ENCODE data around the gene TSPAN18. TPM values are rescaled to one million over a fixed set of nuclear protein-coding genes. Genes with fewer than 3 reads are reported as not detected.

Gene TSPAN18
- total RNA-seq, 2 experiments from 2014 or later = not detected

DNA sequence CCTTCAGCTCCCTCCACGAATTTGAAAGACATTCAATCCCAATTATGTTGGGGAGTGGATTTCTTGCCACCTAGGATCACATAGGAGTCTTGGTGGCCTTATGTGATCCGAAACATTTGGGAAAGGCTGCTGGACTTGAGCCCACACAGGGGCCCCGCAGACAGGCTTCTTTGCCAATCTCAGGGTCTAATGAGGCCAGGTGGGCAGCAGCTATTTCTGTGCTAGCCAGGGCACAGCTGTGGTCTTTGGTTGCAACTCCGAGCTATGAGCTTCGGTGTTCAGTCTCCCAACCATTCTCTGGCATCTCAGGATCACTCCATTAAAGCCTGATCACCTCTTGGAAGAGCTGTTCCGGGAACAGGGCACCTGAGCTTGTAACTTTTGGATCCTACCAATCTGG is 139.5 kb downstream of the TSPAN18 start:
- Histone ChIP-seq H3K4me3 (ENCODE audit: low read depth, low read length, poor library complexity, severe bottlenecking) (no peak overlapping the region), H3K79me2 (ENCODE audit: insufficient read depth, low read depth, low read length) (no peaks in the 10 kb centered on the region), H3K4me2 (ENCODE audit: low read length) (no peak overlapping the region), H4K20me1 (ENCODE audit: insufficient read depth, low read length) (no peaks in the 10 kb centered on the region), H3K36me3 (ENCODE audit: insufficient read depth, low read length) (no peaks in the 10 kb centered on the region), H3K27ac (ENCODE audit: low read depth, low read length, poor library complexity, severe bottlenecking) (no peak overlapping the region), H2AFZ (ENCODE audit: low read length) (no peak overlapping the region), H3K9me3 (ENCODE audit: low read length) (no peaks in the 10 kb centered on the region), H3K9me2 (ENCODE audit: insufficient read depth, low read length) (no peaks in the 10 kb centered on the region), H3K4me1 (ENCODE audit: insufficient read depth, low read length, poor library complexity, severe bottlenecking) (peaks cover 1% of the 10 kb centered on the region)
- BruUV-seq (replicated peaks) = no TSS peak
- ChIA-PET CTCF (ENCODE audit: unreplicated experiment) (no interaction called here), POLR2A (interaction anchor here (0.8 kb wide), 1 partner anchor 9 kb away, joined by 3 read pairs; no protein-coding TSS in a partner anchor)
- no peak for DNase-seq (ENCODE audit: low spot score)
- TF ChIP-seq, protein P1, sequence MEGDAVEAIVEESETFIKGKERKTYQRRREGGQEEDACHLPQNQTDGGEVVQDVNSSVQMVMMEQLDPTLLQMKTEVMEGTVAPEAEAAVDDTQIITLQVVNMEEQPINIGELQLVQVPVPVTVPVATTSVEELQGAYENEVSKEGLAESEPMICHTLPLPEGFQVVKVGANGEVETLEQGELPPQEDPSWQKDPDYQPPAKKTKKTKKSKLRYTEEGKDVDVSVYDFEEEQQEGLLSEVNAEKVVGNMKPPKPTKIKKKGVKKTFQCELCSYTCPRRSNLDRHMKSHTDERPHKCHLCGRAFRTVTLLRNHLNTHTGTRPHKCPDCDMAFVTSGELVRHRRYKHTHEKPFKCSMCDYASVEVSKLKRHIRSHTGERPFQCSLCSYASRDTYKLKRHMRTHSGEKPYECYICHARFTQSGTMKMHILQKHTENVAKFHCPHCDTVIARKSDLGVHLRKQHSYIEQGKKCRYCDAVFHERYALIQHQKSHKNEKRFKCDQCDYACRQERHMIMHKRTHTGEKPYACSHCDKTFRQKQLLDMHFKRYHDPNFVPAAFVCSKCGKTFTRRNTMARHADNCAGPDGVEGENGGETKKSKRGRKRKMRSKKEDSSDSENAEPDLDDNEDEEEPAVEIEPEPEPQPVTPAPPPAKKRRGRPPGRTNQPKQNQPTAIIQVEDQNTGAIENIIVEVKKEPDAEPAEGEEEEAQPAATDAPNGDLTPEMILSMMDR (conservative IDR thresholded peaks at IDR 0.05; ENCODE audit: low read length) = no peak
- TF ChIP-seq EZH2phosphoT487 (IDR thresholded peaks at IDR 0.05; ENCODE audit: borderline replicate concordance, low read depth, low read length) = no peak
- intact Hi-C loops (cut with micrococcal nuclease; ENCODE audit: unreplicated experiment) = no loop called here

DNA sequence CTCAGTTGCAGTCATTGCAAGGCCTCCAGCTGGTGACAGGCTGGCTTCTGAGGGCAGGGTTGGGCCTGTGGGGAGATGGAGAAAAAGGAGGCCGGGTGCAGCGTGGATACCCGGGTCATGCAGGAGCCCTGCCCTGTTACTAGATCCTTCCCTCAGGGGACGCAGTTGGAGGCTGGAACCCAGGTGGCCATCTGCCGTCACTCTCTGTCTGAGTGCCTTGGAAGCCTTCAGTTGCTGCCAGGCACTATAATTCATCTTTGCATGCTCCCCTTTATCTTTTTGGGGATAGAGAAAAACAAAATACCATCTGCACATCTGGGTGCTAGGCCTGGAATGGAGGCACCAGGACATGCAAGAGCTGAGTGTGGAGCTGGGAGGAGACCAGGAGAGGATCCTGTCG is 141.3 kb downstream of the TSPAN18 start:
- H4K20me1 ChIP-seq (ENCODE audit: insufficient read depth, low read length) = no peaks in the 10 kb centered on the region
- H3K79me2 ChIP-seq (ENCODE audit: insufficient read depth, low read depth, low read length) = no peaks in the 10 kb centered on the region
- BruUV-seq (replicated peaks) = no TSS peak
- DNase-seq (ENCODE audit: low spot score) = no peak
- H3K4me1 ChIP-seq (ENCODE audit: insufficient read depth, low read length, poor library complexity, severe bottlenecking) = peaks cover 6% of the 10 kb centered on the region
- no peak overlapping the region for H3K4me2 ChIP-seq (ENCODE audit: low read length)
- intact Hi-C loops (cut with micrococcal nuclease; ENCODE audit: unreplicated experiment) = no loop called here
- H3K36me3 ChIP-seq (ENCODE audit: insufficient read depth, low read length) = no peaks in the 10 kb centered on the region
- ChIA-PET CTCF (ENCODE audit: unreplicated experiment) (no interaction called here), POLR2A (no interaction called here)
- no peak overlapping the region for H2AFZ ChIP-seq (ENCODE audit: low read length)
- no peak for TF ChIP-seq EZH2phosphoT487 (IDR thresholded peaks at IDR 0.05; ENCODE audit: borderline replicate concordance, low read depth, low read length)
- TF ChIP-seq, protein P1 (conservative IDR thresholded peaks at IDR 0.05; ENCODE audit: low read length) = no peak
- H3K4me3 ChIP-seq (ENCODE audit: low read depth, low read length, poor library complexity, severe bottlenecking) = no peak overlapping the region
- H3K9me3 ChIP-seq (ENCODE audit: low read length) = no peaks in the 10 kb centered on the region
- no peaks in the 10 kb centered on the region for H3K9me2 ChIP-seq (ENCODE audit: insufficient read depth, low read length)
- no peak overlapping the region for H3K27ac ChIP-seq (ENCODE audit: low read depth, low read length, poor library complexity, severe bottlenecking)

DNA sequence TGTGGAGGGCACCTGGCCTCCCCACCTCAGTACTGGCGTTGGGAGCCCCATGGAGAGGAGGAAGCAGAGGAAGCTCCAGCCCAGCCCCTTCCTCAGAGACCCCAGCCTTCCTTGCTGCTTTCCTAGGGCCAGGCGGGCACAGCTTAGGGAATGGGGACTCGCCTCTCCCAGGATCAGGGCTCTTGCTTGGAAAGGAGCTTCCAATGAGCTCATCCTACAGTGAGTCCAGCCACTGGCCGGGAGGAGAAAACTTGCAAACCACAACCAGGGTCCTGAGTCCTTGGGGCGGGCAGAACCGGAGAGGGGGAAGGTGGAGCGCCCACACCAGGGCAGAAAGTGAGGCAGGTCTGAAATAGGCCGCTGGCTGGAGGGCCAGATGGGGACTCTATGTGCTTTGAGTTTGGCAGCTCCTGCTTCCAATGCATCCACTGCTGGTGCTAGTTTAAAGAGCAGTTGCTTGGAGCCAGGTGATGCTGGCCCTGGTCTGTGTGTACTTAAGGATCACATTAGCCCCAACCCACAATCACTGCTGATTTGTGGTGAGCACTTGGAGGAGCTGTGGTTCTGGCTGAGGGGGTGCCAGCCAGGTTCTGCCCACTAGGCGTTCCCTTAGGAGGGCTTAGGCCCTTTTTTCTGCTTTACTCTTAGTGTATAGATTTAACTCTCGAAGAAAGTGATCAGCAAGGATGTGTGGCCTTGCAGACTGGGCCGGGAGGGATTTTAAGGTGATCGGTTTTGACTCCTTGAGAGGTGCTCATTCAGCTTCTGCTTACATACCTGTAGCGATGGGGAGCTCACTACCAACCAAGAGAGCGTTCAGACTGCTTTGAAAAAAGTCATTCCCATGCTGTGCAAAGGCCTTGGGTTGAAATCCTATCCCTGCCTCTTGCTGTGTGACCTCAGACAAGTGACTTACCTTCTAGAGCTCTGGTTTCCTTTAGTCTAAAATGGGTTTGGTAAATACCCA is 142.0 kb downstream of the TSPAN18 start:
- POLR2A ChIA-PET = no interaction called here
- no TSS peak for BruUV-seq (replicated peaks)

More for the DNA sequence above, 142.0 kb downstream of the TSPAN18 start:
- no peaks in the 10 kb centered on the region for H3K9me2 ChIP-seq (ENCODE audit: insufficient read depth, low read length)
- no peak overlapping the region for H3K4me2 ChIP-seq (ENCODE audit: low read length)
- H3K4me1 ChIP-seq (ENCODE audit: insufficient read depth, low read length, poor library complexity, severe bottlenecking) = peaks cover 6% of the 10 kb centered on the region
- intact Hi-C loops (cut with micrococcal nuclease; ENCODE audit: unreplicated experiment) = no loop called here
- no peak overlapping the region for H3K27ac ChIP-seq (ENCODE audit: low read depth, low read length, poor library complexity, severe bottlenecking)
- CTCF ChIA-PET (ENCODE audit: unreplicated experiment) = no interaction called here
- DNase-seq (ENCODE audit: low spot score) = no peak
- H3K79me2 ChIP-seq (ENCODE audit: insufficient read depth, low read depth, low read length) = no peaks in the 10 kb centered on the region
- no peak for TF ChIP-seq EZH2phosphoT487 (IDR thresholded peaks at IDR 0.05; ENCODE audit: borderline replicate concordance, low read depth, low read length)
- TF ChIP-seq, protein P1 (conservative IDR thresholded peaks at IDR 0.05; ENCODE audit: low read length) = no peak
- no peaks in the 10 kb centered on the region for H4K20me1 ChIP-seq (ENCODE audit: insufficient read depth, low read length)
- H3K4me3 ChIP-seq (ENCODE audit: low read depth, low read length, poor library complexity, severe bottlenecking) = no peak overlapping the region
- no peak overlapping the region for H2AFZ ChIP-seq (ENCODE audit: low read length)
- H3K36me3 ChIP-seq (ENCODE audit: insufficient read depth, low read length) = no peaks in the 10 kb centered on the region
- H3K9me3 ChIP-seq (ENCODE audit: low read length) = no peaks in the 10 kb centered on the region
